GM06990 (cell line): ENCODE results near the gene NEURL1B.

Experiments used
- DNase-seq: peaks from one replicate; pipeline ENCODE4 v3.0.0-alpha.2; 2011; ENCODE audit not compliant: insufficient read length; ENCODE audit errors: extremely low read depth
- H3K27me3 ChIP-seq: replicated peaks from 2 replicates; pipeline ENCODE4 v1.6.0; 2011; ENCODE audit warnings: low read length; ENCODE audit not compliant: control insufficient read depth, insufficient read depth
- H3K36me3 ChIP-seq: 2 replicates; pipeline ENCODE4 v1.5.1; 2011; ENCODE audit warnings: low read length; ENCODE audit not compliant: control insufficient read depth, insufficient read depth
- H3K4me3 ChIP-seq: replicated peaks from 2 replicates; pipeline ENCODE4 v1.5.1; 2011; ENCODE audit warnings: low read depth, mild to moderate bottlenecking, control low read depth, low read length
- TF ChIP-seq, protein P1 (sequence below): IDR thresholded peaks from 2 replicates; pipeline ENCODE4 v1.5.1; 2011; ENCODE audit warnings: low read length, control low read depth, mild to moderate bottlenecking, inconsistent platforms; ENCODE audit not compliant: insufficient read depth, poor library complexity, severe bottlenecking

The NEURL1B gene

DNA sequence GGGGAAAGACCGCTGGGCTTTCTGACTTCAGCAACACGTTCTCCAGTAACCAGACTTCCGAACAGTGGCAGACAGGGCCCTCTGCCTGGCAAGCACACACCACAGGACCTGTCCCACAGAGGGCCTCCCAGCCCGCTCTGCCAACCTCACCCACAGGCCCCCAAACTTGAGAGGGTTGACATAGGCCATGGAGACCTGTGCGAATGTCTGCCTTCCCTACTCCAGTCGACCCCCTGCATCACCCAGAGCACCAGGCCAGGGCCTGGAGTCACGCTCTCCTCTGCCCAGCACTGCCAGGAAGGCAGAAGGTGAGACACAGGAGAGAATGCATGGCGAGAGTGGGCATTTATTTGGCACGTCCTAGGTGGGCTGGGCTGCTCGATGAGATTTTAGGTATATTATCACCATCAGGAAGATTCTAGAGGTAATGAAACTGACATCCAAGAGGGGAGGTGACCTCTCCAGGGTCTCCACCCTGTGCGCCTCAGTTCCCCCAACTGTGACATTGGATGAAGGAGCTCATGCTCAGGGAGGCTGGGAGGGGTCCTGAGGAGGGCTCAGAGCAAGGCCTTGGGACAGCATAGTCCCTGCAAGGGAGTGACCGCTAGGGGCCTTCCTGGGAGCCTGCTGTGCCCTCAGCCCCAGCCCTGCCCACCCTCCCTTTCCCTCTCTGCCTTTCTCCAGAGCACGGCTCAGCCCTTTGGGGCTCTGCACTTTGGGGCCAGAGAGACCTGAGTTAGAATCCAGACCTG, 75.0 kb downstream of the NEURL1B start:
- Histone ChIP-seq H3K36me3 (no peaks in the 10 kb centered on the region), H3K27me3 (no peaks in the 10 kb centered on the region), H3K4me3 (no peak overlapping the region)
- TF ChIP-seq, protein P1, sequence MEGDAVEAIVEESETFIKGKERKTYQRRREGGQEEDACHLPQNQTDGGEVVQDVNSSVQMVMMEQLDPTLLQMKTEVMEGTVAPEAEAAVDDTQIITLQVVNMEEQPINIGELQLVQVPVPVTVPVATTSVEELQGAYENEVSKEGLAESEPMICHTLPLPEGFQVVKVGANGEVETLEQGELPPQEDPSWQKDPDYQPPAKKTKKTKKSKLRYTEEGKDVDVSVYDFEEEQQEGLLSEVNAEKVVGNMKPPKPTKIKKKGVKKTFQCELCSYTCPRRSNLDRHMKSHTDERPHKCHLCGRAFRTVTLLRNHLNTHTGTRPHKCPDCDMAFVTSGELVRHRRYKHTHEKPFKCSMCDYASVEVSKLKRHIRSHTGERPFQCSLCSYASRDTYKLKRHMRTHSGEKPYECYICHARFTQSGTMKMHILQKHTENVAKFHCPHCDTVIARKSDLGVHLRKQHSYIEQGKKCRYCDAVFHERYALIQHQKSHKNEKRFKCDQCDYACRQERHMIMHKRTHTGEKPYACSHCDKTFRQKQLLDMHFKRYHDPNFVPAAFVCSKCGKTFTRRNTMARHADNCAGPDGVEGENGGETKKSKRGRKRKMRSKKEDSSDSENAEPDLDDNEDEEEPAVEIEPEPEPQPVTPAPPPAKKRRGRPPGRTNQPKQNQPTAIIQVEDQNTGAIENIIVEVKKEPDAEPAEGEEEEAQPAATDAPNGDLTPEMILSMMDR: no peak
- no peak for DNase-seq

DNA sequence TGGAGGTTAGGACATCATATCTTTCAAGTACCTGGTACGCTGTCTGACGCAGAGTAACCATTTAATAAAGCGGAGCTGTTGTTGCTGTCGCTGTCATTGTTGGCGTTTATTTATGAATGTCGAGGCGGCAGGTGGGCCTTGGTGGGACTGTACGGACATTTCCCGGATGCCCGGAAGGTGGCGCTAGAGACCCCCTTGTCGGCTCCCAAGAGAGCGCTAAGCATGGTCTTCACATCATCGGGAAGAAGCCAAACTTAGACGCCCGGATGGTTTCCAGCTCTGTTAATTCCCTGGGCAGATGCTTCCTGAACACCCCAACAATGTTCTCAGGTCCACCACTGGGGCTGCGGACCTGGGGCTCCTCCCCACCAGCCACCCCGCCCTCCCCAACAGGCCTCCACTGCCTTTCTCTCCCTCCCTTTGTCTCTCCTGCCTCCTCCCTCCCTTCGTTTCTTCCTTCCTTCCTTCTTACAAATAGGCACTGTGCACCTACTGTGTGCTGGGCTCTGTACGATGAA, 75.8 kb downstream of the NEURL1B start:
- H3K27me3 ChIP-seq: no peaks in the 10 kb centered on the region
- H3K36me3 ChIP-seq: no peaks in the 10 kb centered on the region
- TF ChIP-seq, protein P1: peak; percentile 88
- no peak overlapping the region for H3K4me3 ChIP-seq
- peak; percentile 69 for DNase-seq

DNA sequence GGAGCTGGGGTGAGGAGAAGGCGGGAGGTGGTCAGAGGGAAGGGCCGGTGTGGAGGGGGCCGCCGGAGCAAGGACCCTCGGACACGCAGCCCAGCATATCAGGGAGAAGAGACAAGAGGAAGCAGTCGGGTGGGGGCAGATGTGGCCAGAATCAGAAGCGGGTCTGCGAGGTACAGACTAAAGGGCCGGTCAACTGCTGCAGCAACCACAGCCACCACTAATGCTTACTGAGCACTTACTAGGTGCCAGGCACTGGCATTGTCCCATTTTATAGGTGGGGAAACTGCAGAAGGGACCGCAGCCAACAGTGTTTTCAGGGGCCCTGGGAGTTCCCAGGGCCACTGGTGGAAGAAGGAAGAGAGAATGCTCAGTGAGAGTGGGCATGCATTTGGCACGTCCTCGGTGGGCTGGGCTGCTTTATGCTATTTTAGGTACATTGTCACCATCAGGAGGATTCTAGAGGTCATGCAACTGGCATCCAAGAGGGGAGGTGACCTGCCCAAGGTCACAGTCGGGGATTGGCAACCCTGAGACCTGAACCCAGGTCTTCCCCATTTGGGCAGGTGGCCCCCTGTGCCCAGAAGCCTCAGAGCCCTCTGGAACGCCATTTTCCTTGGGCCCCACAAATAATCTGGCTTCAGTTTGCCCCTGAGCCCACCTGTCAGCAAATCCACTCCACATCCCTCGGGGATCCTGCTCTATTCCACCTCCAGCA, 76.6 kb downstream of the NEURL1B start:
- TF ChIP-seq, protein P1: no peak
- Histone ChIP-seq H3K36me3 (no peaks in the 10 kb centered on the region), H3K4me3 (no peak overlapping the region), H3K27me3 (no peaks in the 10 kb centered on the region)
- no peak for DNase-seq

DNA sequence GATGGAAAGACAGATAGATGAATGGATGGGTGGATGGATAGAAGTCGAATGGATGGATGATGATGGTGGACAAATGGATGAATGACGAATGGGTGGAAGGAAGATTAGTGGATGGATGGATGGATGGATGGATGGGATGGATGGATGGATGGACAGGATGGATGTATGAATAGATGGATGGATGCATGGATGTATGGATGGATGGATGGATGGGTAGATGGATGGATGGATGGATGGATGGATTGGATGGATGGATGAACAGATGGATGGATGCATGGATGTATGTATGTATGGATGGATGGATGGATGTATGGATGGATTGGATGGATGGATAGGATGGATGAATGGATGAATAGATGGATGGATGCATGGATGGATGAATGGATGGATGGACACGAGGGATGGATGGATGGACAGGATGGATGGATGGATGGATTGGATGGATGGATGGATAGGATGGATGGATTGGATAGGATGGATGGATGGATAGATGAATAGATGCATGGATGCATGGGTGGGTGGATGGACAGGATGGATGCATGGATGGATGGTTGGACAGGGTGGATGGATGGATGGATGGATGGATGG, 77.6 kb downstream of the NEURL1B start:
- Histone ChIP-seq H3K27me3 (no peaks in the 10 kb centered on the region), H3K36me3 (no peaks in the 10 kb centered on the region), H3K4me3 (no peak overlapping the region)
- TF ChIP-seq, protein P1: no peak
- DNase-seq: no peak

DNA sequence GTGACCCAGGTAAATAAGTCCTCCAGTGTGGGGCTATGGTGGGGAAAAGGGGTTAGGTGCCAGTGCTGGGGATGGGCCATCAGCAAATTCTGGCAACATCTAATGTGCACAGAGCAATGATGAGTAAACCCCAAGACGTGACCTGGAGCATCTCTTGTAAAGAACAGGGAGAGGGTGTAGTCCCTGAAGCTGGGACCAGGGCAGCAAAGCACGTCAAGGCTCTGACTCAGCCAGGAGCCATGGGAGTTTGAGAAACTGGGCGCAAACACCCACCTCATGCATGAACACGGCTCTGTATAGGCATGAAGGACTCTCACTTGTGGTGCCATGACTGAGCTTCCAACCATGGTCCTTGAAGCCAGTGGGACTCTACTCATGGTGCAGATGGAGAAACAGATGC, 78.1 kb downstream of the NEURL1B start:
- DNase-seq: no peak
- TF ChIP-seq, protein P1: no peak
- Histone ChIP-seq H3K4me3 (no peak overlapping the region), H3K36me3 (no peaks in the 10 kb centered on the region), H3K27me3 (no peaks in the 10 kb centered on the region)
